Activated CD4-positive, alpha-beta T cell treated with anti-CD3 and anti-CD28 coated beads, Interleukin-2, amount 10 ng/mL, durations not matched to agents 24 days and 14 days (primary cell): ENCODE data around the gene ACTG1. TPM values are rescaled to one million over a fixed set of nuclear protein-coding genes. Genes with fewer than 3 reads are reported as not detected.
A peak's percentile ranks its signal among the peaks of the same experiment; 100 is the strongest.

Source experiments
- DNase-seq: peaks from one replicate; pipeline ENCODE4 v3.0.0; 2022
- H3K27ac Mint-ChIP-seq: one replicate; pipeline ENCODE4 v1.8.0; 2022; ENCODE audit warnings: mild to moderate bottlenecking, mixed read lengths
- H3K27me3 Mint-ChIP-seq: one replicate; pipeline ENCODE4 v1.8.0; 2022; ENCODE audit warnings: mixed read lengths
- H3K36me3 Mint-ChIP-seq: one replicate; pipeline ENCODE4 v1.8.0; 2022; ENCODE audit warnings: low read depth, mild to moderate bottlenecking, mixed read lengths
- H3K4me1 Mint-ChIP-seq: one replicate; pipeline ENCODE4 v1.8.0; 2021; ENCODE audit warnings: mixed read lengths
- H3K4me3 Mint-ChIP-seq: one replicate; pipeline ENCODE4 v1.8.0; 2022; ENCODE audit warnings: mild to moderate bottlenecking, moderate library complexity, mixed read lengths
- H3K9me3 Mint-ChIP-seq: one replicate; pipeline ENCODE4 v1.8.0; 2021; ENCODE audit warnings: mixed read lengths
- intact Hi-C: fragments of 100-400 bp; cut with micrococcal nuclease; formaldehyde crosslinking; loops from one replicate; pipeline ENCODE4 v1.15.1; 2023
- total RNA-seq: library from RNA; stranded (reverse); gene quantifications from 2 replicates; pipeline ENCODE4 v1.2.3, GENCODE V29; 2022

Gene ACTG1
- total RNA-seq, 1 donor from 2014 or later: 3,353 TPM

DNA sequence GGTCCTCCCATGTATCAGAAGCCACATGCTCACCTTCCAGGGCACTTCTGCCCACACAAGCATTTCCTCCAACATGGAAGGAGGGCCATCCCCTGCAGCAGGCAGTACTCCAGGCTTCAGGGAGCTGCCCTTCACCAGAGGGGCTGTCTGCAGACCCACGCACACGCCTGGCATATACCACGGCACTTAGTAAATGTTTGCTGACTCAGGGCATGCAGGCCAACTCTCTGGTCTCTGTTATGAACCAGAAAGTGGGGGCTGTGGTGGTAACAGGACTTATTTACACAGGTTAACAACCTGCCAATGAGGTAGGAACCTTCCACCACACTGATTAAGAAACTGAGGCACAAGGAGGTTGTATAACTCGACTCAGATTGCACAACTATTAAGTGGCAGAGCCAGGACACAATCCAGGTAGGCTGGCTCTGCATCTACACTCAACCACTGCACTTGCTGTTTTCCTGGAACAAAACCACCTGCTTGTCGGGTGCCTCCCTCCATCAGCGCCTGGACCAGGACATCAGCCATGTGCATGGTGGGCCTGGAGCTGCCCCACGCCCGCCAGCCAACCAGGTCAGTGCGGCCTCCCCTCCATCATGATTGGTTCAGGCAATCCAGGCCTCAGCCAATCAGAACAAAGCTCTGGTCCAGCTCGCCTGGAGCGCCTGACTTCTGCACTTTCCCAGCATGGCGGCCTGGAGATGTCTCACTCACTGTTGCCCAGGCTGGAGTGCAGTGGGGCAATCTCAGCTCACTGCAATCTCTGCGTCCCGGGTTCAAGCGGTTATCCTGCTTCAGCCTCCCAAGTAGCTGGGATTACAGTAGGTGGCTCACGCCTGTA lies 19.2 kb downstream of the ACTG1 start:
- no peaks in the 10 kb centered on the region for H3K36me3 Mint-ChIP-seq

DNA sequence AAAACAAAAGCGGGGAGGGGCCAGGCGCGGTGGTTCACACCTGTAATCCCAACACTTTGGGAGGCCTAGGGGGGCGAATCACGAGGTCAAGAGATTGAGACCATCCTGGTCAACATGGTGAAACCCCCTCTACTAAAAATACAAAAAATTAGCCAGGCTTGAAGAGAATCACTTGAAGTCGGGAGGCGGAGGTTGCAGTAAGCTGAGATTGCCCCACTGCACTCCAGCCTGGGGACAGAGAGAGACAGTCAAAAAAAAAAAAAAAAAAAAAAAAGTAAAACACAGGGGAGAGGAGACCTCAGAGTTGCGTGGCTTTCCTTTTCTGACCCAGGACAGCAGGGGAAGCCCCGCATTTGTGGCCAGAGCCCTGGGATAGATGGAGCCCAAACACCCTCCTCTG lies 19.9 kb downstream of the ACTG1 start:
- H3K36me3 Mint-ChIP-seq: no peaks in the 10 kb centered on the region
- H3K4me3 Mint-ChIP-seq: no peak overlapping the region
- peaks cover 4% of the 10 kb centered on the region for H3K4me1 Mint-ChIP-seq
- no peak overlapping the region for H3K27ac Mint-ChIP-seq
- H3K27me3 Mint-ChIP-seq: peaks cover 19% of the 10 kb centered on the region
- no peaks in the 10 kb centered on the region for H3K9me3 Mint-ChIP-seq
- intact Hi-C loops: no loop called here
- no peak for DNase-seq

More for the DNA sequence above, 19.2 kb downstream of the ACTG1 start:
- no peak for DNase-seq
- intact Hi-C loops: no loop called here
- Mint-ChIP-seq H3K27me3 (peaks cover 21% of the 10 kb centered on the region), H3K27ac (no peak overlapping the region), H3K9me3 (no peaks in the 10 kb centered on the region), H3K4me1 (peaks cover 4% of the 10 kb centered on the region), H3K4me3 (no peak overlapping the region)

DNA sequence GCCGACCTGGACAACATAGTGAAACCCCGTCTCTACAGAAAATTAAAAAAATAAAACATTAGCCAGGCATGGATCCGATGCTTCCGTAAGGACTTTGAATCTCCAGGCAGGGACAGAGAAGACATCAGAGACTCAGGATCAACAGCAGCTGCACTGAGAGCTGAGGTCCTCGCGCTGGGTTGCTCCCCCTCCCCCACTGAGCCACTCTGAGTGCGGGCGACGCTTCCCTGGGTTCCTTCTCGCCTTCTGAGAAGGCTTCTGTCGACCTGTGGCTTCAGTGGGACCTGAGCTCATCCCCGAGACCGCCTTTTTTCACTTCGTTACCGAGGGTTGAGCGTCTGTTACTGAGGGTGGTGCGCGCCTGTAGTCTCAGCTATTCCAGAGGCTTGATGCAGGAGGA lies 20.4 kb downstream of the ACTG1 start:
- Mint-ChIP-seq H3K36me3 (no peaks in the 10 kb centered on the region), H3K27ac (no peak overlapping the region), H3K27me3 (peaks cover 19% of the 10 kb centered on the region), H3K4me1 (peaks cover 7% of the 10 kb centered on the region), H3K9me3 (no peaks in the 10 kb centered on the region), H3K4me3 (no peak overlapping the region)
- intact Hi-C loops: no loop called here
- DNase-seq: no peak

DNA sequence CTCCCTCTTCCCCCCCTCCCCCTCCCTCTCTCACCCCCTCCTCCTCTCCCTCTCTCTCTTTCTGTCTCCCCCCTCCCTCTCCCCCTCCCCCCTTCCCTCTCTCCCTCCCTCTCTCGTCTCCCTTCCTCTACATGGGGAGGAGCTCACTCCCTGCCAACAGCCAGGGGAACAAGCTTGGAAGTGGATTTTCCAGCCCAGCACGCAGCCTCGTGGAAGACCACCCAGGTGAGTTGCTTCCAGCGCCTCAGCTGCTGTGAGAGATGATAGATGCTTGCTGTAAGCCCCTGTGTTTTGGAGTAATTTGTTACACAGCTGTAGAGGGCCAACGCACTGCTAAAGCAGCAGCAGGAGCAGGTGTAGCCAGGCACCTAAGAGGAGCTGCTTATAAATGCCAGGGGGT lies 20.8 kb downstream of the ACTG1 start:
- DNase-seq: no peak
- intact Hi-C loops: no loop called here
- H3K36me3 Mint-ChIP-seq: no peaks in the 10 kb centered on the region
- no peak overlapping the region for H3K4me3 Mint-ChIP-seq
- H3K27ac Mint-ChIP-seq: no peak overlapping the region
- H3K27me3 Mint-ChIP-seq: peaks cover 19% of the 10 kb centered on the region
- no peaks in the 10 kb centered on the region for H3K9me3 Mint-ChIP-seq
- H3K4me1 Mint-ChIP-seq: peaks cover 7% of the 10 kb centered on the region

DNA sequence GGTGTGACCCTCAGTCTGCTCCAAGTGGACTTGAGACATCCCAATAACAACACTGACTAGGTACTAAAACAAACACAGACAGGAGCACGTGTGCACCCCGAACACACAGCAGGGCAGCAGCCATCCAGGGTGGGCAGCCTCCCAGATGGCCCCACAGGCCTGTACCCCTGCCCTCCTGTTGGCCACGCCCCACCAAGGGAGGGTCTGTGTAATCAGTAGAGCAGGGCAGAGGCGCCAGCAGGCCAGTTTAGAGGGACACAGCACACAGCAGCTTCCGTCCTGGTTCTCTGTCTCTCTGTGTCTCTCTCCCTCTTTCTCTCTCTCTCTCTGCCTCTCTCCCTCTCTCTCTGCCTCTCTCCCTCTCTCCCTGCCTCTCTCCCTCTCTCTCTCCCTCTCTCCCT lies 21.4 kb downstream of the ACTG1 start:
- Mint-ChIP-seq H3K27me3 (peaks cover 17% of the 10 kb centered on the region), H3K4me3 (no peak overlapping the region), H3K36me3 (no peaks in the 10 kb centered on the region), H3K4me1 (peaks cover 10% of the 10 kb centered on the region), H3K27ac (no peak overlapping the region), H3K9me3 (no peaks in the 10 kb centered on the region)
- DNase-seq: no peak
- intact Hi-C loops: no loop called here

DNA sequence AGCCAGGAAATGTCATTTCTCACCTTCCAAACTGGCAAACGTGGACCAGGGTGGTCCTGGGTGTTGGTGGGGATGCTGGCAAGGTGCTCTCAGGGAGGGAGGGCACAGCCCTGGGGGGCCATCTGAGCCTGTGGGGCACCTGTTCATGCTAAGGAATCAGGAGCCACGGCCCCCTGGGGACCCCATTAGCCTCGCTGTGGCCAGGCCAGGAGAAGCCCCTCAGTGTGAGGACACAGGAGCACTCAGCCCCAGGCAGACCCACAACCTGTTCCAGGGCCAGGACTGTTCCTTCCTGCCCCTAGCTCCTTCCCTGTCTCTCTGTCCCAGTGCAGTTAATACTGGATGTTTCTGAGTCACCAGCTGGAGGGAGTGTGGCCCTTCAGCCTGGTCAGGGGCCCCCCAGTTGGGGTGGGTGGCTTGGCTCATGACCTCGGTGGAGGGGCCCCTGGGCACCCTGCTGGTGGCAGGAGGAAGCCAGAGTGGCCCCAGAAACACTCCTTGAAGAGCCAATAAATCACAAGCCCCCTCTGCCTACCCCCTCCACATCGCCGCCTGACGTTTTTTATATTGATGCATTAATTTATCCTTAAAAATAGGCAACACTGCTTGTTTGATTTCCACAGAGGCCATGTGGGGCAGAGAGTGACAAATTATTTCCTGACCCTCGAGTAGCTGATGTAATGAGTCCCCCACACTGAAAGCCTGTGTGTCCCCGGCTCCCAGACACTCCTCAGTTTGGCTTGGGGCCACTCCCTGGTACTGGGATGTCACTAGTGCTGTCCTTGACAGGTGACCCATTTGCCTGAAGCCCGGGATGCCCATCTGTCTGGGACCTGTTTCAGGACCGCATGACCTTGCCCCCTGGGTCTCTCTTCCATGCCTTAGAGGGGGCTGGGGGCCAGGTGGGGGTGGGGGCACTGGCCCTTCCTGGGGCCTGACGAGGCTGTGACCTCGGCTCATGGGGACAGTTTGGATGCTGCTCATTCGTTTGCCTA lies 22.3 kb downstream of the ACTG1 start:
- no peak for DNase-seq
- Mint-ChIP-seq H3K27me3 (peaks cover 15% of the 10 kb centered on the region), H3K4me3 (peak overlapping the region; percentile 67), H3K27ac (peak overlapping the region; percentile 47), H3K4me1 (peaks cover 13% of the 10 kb centered on the region), H3K36me3 (no peaks in the 10 kb centered on the region), H3K9me3 (no peaks in the 10 kb centered on the region)
- intact Hi-C loops: no loop called here

DNA sequence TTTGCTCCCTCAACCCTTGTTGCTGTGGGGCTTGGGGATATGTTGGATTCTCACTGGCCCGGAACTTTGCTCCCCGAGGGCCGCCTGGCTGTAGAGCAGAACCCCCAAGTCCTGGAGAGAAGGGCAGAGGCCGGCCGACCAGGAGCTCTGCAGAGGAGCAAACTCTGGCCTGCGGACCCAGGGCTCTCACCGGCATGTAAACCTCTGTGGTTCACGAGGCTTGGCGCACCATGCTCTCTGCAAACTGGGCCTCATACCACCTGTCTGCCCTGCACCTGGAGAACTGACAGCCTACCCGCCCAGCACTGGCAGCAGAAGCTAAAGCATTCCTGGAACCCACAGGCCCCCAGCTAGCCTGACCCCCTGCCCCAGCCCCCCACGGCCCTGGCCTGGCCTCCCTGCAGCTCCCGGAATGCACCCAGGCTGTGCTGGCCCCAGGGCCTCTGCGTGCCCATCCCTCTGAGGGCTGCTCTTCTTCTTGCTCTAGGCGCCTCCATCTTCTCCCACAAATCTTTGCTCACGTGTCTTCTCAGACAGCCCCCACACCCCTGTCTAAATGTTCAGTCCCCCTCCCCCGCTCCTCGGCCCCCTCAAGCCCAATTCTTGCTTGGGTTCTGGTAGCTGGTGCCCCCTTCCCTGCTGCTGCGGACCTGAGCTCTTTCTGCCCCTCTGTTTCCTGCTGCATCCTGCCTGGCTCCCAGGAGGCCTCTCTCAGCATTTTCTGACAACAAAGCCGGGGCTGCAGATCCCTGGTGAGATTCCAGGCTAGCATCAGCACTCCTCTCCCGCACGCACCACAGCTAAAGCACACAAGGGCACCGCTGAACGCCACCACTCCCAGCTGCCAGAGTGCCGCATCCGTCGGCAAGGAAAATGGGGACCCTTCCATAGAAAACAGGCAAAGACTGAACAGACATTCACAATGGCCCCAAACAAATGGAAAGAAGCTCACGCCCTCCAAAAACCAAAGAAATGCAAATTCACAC lies 23.3 kb downstream of the ACTG1 start:
- DNase-seq: no peak
- peak overlapping the region; percentile 47 for H3K27ac Mint-ChIP-seq
- no peaks in the 10 kb centered on the region for H3K36me3 Mint-ChIP-seq
- peaks cover 12% of the 10 kb centered on the region for H3K27me3 Mint-ChIP-seq
- intact Hi-C loops: no loop called here
- H3K4me3 Mint-ChIP-seq: peak overlapping the region; percentile 67
- H3K4me1 Mint-ChIP-seq: peaks cover 9% of the 10 kb centered on the region
- H3K9me3 Mint-ChIP-seq: no peaks in the 10 kb centered on the region

DNA sequence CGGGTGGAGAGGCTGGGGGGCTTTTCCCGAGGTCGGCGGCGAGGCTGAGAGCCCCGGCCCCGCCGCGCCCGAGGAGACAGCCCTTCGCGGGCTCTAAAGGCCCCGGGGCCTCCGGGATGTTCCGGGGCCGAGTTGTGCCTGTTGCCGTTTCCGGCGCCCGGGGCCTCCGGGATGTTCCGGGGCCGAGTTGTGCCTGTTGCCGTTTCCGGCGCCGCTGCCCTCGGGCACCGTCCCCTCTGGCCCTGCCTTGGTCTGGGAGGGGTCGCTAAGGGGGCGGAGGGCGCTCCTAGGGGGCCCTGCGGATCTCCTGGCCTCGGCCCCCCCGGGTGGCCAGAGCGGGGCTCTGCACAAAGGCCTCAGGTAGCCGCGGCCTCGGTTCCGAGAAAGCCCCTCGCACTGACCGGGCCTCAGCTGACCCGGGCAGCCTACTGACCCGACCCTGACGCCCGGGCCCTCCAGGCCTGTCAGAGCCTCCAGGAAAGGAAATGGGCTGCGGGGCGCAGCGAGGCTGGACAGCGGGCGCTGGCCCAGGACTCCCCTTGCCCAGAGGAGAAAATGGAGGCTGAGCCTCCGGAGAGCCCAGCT lies 24.2 kb downstream of the ACTG1 start:
- H3K36me3 Mint-ChIP-seq: no peaks in the 10 kb centered on the region
- H3K27me3 Mint-ChIP-seq: peaks cover 10% of the 10 kb centered on the region
- H3K4me1 Mint-ChIP-seq: peaks cover 9% of the 10 kb centered on the region
- peak; percentile 78 for DNase-seq
- H3K27ac Mint-ChIP-seq: peak overlapping the region; percentile 45
- intact Hi-C loops: no loop called here
- H3K9me3 Mint-ChIP-seq: no peaks in the 10 kb centered on the region
- peak overlapping the region; percentile 44 for H3K4me3 Mint-ChIP-seq

DNA sequence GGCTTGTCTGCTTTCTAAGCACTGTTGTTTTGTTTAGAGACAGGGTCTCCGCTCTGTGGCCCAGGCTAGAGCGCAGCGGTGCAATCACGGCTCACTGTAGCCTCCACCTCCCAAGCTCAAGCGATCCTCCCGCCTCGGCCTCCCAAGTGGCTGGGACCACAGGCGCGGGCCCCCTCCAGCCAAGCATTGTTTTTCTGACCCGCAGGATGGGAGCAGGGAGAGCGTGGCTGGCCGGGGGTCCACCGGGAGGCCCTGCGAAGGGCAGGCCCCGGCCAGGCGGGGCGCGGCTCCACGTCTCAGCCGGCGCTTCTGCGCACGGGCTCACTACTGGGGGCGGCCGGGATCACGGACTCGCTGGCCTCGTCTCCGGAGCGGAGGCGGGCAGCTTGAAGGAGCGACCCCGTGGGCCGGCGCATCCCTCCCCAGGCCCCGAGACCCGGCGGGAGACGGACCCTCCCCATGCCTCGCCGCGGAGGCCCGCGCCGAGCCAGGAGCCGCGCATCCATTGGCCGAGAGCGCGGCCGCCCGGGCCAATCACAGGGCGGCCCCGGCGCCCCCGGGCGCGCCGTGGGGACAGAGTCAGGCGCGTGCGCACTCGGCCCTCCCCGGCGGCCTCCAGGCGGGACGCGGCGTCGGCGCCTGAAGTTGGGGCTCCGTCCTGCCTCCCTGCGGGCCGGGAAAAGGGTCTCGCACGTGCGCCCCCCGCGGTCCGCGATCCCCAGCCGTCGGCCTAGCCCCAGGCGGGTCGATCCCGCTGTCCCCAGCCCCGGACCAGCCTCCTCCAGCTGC lies 24.9 kb downstream of the ACTG1 start:
- peaks cover 12% of the 10 kb centered on the region for H3K27me3 Mint-ChIP-seq
- peaks cover 10% of the 10 kb centered on the region for H3K4me1 Mint-ChIP-seq
- intact Hi-C loops: loop anchor here (2.0 kb wide), 1 partner anchor 65 kb away; the partner anchor contains the start of gene FAAP100
- peak; percentile 95 for DNase-seq
- peak overlapping the region; percentile 56 for H3K27ac Mint-ChIP-seq
- no peaks in the 10 kb centered on the region for H3K9me3 Mint-ChIP-seq
- no peaks in the 10 kb centered on the region for H3K36me3 Mint-ChIP-seq
- H3K4me3 Mint-ChIP-seq: peak overlapping the region; percentile 74

DNA sequence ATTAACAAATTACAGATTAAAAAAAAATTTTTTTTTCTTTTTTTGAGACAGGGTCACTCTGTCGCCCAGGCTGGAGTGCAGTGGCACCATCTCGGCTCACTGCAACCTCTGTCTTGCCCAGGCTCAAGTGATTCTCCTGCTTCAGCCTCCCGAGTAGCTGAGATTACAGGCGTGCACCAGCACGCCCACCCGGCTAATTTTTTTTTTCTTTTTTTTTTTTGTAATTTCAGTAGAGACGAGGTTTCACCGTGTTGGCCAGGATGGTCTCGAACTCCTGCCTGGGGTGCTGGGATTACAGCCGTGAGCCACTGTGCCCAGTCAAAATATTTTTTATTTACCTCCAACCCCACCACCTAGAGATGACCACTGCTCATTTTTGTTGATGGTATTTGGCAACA lies 25.5 kb downstream of the ACTG1 start:
- Mint-ChIP-seq H3K36me3 (no peaks in the 10 kb centered on the region), H3K9me3 (no peaks in the 10 kb centered on the region), H3K4me3 (peak overlapping the region; percentile 74), H3K4me1 (peaks cover 11% of the 10 kb centered on the region), H3K27ac (peak overlapping the region; percentile 56), H3K27me3 (peaks cover 16% of the 10 kb centered on the region)
- DNase-seq: no peak
- intact Hi-C loops: loop anchor here (2.0 kb wide), 1 partner anchor 66 kb away; the partner anchor contains the start of gene FAAP100

DNA sequence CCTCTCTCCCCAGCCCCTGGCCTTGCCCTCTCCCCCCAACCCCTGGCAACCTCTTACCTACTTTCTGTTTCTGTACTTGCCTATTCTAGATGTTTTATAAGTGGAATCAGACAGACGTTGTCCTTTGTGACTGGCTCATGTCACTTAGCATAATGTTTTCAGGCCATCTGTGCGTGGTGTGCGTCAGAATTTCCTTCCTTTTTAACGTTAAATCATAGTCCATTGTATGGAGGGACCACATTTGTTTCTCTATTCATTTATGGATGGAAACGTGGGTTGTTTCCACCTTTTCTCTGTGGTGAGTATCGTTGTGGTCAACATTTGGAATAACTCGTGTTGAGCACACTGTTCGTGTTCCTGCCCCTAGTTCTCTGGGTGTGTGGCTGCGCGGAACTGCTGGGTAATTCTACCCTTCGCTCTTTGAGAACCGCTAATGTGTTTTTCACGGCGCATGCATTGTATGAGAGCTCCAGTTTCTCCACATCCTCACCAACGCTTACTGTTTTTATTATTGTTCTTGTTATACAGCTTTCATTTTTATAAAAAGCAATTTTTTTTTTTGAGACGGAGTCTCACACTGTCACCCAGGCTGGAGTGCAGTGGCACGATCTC lies 26.3 kb downstream of the ACTG1 start:
- Mint-ChIP-seq H3K9me3 (no peaks in the 10 kb centered on the region), H3K4me3 (peak overlapping the region; percentile 6), H3K27ac (peak overlapping the region; percentile 81), H3K4me1 (peaks cover 14% of the 10 kb centered on the region), H3K36me3 (no peaks in the 10 kb centered on the region), H3K27me3 (peaks cover 20% of the 10 kb centered on the region)
- intact Hi-C loops: loop anchor here (2.0 kb wide), 1 partner anchor 66 kb away; the partner anchor contains the start of gene FAAP100
- DNase-seq: peak; percentile 63
